ENCODE measurements around the gene R3HCC1L.

R3HCC1L gene

DNA sequence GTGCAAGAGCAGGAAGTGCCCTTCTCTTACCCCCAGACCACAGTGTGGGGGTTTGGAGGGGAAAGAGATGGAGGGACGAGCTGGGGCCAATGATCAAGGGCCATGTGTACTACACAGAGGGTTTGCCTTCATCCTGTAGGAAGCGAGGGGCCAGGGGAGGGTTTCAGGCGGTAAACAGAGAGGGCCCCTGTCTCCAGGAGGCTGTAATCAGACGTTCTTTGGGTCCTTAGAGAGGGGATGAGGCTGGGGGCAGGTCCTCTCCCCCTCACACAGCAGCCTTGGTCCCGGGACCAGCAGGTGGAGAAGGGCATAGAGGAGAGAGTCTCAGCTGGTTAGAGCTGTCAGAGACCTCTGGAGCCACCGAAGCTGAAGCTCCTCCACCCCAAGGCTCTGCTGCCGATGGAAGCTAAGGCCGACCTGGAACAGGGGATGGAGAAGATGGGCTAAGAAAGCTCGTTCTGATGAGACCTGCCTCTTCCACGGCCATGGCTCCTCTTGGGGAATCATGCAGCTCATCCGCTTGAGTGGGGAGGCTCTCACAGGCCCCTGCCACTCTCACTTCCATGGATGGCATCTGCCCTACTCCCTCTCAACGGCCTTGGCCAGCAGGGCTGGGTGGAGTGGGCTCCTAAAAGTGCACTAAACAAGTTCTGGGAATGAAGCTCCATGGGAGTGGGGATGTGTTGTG lies 130.1 kb downstream of the R3HCC1L start:
- peaks cover 18% of the 10 kb centered on the region for H3K4me1 Mint-ChIP-seq
- no peaks in the 10 kb centered on the region for H3K9me3 Mint-ChIP-seq
- no peaks in the 10 kb centered on the region for H3K36me3 Mint-ChIP-seq
- ATAC-seq = no peak
- H3K27ac Mint-ChIP-seq = no peak overlapping the region
- no peak for DNase-seq (ENCODE audit: low spot score in 2 of 2)
- H3K4me3 Mint-ChIP-seq = no peak overlapping the region

DNA sequence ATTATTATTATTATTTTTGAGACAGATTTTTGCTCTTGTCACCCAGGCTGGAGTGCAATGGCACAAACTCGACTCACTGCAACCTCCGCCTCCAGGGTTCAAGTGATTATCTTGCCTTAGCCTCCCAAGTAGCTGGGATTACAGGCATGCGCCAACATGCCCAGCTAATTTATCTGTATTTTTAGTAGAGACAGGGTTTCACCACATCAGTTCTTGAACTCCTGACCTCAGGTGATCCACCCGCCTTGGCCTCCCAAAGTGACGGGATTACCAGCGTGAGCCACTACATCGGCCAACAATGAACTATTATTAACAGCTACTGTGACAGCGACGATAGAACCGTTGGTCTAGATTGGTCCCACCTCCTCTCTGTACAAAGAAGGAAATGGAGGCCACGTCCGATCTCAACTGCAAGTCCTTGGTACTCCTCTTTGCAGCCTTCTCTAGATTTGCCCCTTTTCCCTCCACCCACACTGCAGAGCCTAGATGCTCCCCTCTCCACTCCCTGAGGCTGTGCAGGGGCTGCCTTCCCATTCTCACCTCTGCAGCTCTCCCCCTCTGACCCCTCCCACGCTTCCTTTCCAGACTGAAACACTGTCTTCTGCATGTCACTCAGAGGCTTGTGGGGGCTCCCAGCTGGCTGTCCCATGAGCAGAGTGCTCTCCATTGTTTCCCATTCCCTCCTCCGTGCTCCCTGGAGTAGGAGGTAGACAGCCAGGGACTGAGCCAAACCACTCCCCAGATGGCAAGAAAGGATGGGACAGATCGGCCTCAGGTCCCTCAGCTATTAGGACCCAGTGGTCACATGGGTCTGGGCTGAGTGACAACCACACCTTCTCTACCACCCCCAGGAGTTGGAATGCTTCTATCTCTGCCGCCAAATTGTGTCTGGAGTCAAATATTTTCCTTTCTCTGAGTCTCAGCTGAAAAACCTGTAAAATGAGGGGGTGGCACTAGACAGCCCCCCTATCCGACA lies 131.2 kb downstream of the R3HCC1L start:
- no peaks in the 10 kb centered on the region for H3K9me3 Mint-ChIP-seq
- ATAC-seq (no peak), DNase-seq (ENCODE audit: low spot score in 2 of 2) (no peak)
- H3K36me3 Mint-ChIP-seq = no peaks in the 10 kb centered on the region
- H3K27ac Mint-ChIP-seq = peak overlapping the region; percentile 17
- no peak overlapping the region for H3K4me3 Mint-ChIP-seq
- peaks cover 18% of the 10 kb centered on the region for H3K4me1 Mint-ChIP-seq

DNA sequence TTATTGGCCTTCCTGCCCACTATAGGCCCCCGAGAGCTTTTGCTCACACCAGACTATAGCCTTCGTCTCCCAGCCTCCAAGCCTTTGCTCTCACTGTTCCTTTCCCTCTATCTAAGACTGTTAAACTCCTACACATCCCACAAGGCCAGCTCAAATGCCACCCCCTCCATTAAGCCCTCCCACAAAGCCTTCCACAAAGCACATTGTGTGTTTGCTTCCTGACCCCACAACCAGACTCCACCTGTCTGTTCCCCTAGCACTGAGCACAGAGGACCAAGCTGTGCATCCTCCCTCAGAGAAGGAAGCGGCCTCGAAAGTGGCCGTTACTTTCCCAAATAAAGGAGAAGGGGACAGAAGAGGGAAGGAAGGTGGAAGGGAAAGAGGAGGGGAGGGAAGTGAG lies 132.2 kb downstream of the R3HCC1L start:
- Mint-ChIP-seq H3K4me1 (peaks cover 18% of the 10 kb centered on the region), H3K4me3 (peak overlapping the region; percentile 67), H3K9me3 (no peaks in the 10 kb centered on the region), H3K36me3 (no peaks in the 10 kb centered on the region), H3K27ac (no peak overlapping the region)
- DNase-seq (ENCODE audit: low spot score in 2 of 2) (no peak), ATAC-seq (no peak)

DNA sequence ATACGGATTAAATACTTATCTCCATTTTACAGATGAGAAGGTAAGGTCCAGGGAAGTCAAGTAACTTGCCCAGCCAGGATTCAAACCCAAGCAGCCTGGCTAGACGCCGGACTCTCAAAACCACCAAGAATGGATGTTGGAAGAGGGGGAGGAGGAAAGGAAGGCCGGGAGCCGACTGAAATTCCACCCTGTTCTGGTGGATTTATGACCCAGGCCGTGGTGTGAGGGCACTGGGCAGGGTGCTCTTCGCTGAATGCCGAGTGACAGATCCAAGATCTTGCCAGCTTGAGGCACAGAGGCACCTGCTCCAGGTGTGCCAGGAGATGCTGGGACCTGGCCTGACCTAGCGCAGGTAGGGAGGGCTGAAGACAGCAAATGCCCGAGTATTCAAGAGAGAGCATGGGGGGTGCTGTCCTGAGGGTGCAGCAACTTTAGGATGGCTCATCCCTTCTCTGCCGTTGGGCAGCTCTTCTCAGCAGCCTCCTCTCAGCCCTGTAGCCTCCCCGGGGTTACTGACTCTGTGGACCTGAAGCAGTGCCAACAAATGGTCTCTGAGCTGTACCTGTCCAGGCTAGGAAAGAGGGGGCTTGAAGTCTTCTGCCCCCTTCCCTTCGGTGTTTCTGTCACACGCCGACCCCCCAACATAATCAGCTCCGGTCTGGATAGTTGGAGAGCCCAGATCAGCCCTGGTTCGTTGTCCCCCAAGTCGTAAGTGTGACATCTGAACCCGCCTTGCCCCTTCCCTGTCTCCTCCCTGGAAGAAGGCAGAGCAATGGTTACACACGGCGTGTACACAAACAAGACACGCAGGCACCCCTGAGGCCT lies 132.8 kb downstream of the R3HCC1L start:
- Mint-ChIP-seq H3K4me3 (peak overlapping the region; percentile 67), H3K36me3 (no peaks in the 10 kb centered on the region), H3K27ac (no peak overlapping the region), H3K9me3 (no peaks in the 10 kb centered on the region), H3K4me1 (peaks cover 18% of the 10 kb centered on the region)
- ATAC-seq = no peak
- no peak for DNase-seq (ENCODE audit: low spot score in 2 of 2)

DNA sequence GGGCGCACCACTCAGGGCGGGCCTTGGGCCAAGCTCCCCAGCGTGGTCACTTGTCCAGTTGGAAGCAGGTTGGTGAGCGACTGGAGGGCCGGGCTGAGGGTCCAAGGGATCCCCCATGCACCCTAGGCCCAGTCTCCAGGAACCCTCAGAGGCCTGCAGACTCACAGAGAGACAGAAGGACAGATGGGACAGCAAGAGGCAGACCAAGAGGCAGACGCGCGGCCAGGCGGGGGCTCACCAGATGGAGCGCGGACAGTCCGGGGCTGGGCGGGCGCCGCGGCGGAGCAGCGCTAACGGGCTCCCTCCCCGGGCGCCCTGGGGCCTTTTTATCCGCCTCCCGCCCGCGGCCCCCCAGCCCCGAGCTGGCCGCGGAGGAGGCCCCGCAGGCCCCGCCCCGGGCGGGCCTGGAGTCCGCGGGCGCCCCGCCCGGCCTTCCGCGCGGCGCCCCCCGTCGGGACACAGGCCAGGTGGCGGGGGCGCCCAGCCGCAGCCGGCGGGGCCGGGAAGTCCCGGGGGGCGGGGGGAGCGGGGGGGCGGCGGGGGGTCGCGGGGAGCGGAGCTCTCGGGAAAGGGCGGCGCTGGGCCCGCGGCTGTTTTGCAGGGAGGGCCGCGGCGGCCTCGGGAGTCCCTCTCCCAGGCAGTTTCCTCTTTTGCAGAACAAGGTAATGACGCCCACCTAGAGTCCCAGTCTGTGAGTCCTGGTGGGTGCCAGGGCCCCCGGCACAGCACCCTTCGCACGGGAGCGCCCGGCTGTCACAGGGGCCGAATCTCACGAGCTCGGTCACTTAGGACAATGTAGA lies 133.6 kb downstream of the R3HCC1L start, which contains the start of gene LOXL4:
Gene LOXL4, minus strand, starts transcription at position 301 of the 800 bp plus-strand sequence. CDS start 5,175 bp downstream, outside the sequence.
- no peaks in the 10 kb centered on the region for H3K36me3 Mint-ChIP-seq
- no peaks in the 10 kb centered on the region for H3K9me3 Mint-ChIP-seq
- ATAC-seq (peak; percentile 43), DNase-seq (ENCODE audit: low spot score in 2 of 2) (no peak)
- peak within 1 kb of the TSS; percentile 67 for H3K4me3 Mint-ChIP-seq
- H3K4me1 Mint-ChIP-seq = peaks cover 18% of the 10 kb centered on the region
- H3K27ac Mint-ChIP-seq = no peak within 1 kb of the TSS

DNA sequence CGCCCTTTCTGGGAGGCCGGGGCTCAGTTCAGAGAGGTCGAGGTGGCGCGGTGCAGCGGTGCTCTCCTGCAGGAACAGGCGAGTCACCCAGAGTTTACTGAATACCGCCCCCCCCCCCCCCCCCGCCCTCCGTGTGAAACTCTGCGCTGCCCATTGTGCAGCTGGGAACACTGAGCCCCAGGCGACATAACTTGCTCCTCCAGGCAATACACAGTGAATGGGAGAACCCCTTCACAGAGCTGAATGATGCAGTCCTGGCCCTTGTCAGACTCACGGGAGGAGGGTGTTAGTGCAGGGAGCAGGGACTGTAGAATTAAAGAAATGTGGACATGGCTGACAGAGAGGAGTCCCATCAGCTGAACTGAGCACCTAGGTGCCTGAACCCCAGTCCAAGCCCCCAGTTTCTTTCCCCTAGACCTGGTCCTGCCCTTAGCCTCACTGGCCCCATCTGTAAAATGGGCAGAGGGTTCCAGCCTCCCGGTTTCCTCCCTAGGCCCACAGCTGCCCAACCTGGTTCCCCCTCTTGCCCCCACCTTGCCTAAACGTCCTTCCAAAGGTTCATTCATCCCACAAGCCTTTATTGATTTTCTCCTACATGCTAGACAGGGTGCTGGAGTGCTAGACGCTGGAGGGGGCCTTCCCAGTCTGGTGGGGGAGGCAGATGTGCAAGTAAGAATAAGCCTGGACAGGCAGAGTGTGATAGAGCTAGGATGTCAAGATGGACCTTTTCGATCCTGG lies 134.4 kb downstream of the R3HCC1L start:
- H3K27ac Mint-ChIP-seq = no peak overlapping the region
- DNase-seq (ENCODE audit: low spot score in 2 of 2) = no peak
- peak overlapping the region; percentile 67 for H3K4me3 Mint-ChIP-seq
- peak; percentile 33 for ATAC-seq
- H3K36me3 Mint-ChIP-seq = no peaks in the 10 kb centered on the region
- H3K9me3 Mint-ChIP-seq = no peaks in the 10 kb centered on the region
- H3K4me1 Mint-ChIP-seq = peaks cover 18% of the 10 kb centered on the region

DNA sequence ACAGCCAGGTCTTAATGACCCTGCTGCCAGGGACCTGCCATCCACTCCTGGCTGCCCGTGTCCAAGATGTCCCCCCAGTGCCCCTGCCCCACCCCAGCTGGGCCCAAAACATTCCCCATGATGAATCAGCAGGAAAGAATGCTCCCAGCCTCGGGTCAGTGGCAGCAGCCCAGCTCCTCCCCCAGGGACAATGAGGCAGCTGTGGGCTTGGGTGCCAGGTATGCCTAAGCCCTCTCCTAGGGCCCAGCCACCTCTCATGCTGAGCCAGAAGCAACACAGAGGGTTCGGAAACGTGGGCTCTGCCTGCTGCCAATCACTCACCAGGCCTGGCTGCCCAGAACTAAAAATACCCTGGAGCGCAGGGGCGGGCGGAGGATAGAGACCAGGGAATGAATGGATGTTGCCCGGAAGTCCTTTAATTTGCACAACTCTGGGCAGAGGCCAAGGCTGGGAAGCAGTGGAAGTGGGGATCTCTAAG lies 135.0 kb downstream of the R3HCC1L start:
- no peaks in the 10 kb centered on the region for H3K9me3 Mint-ChIP-seq
- H3K27ac Mint-ChIP-seq = no peak overlapping the region
- DNase-seq (ENCODE audit: low spot score in 2 of 2) (no peak), ATAC-seq (no peak)
- H3K36me3 Mint-ChIP-seq = no peaks in the 10 kb centered on the region
- H3K4me1 Mint-ChIP-seq = peaks cover 12% of the 10 kb centered on the region
- peak overlapping the region; percentile 67 for H3K4me3 Mint-ChIP-seq

DNA sequence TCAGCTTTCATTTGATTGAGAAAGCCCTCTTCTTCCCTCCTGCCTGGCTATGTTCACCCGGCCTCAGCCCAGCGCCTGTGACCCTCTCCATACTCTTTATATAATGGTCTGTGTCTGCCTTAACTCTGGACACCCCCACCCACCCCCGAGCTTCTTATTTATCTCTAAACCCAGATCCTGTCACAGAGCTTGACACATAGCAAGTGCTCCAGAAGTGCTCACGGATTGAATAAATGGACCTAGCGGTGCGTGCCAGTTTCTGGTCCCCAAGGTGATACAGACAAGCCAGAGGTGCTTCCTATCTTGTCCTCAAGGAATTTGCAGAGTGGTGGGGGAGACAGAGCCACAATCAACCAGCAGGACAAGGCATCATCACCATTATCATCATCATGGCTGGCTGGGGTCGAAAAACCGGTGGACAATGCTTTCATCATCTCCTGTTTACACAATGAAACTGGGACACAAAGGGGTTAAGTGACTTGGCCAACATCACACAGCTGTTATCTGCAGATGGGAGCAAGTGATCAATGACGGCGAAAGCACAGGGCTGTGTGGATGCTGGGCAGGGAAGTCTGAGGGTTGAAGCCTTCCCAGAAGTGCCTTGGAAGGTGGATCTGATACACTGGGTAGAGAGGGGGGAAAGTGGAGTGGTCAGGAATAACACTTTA lies 135.8 kb downstream of the R3HCC1L start:
- DNase-seq (ENCODE audit: low spot score in 2 of 2) (no peak), ATAC-seq (no peak)
- no peaks in the 10 kb centered on the region for H3K36me3 Mint-ChIP-seq
- no peak overlapping the region for H3K27ac Mint-ChIP-seq
- no peak overlapping the region for H3K4me3 Mint-ChIP-seq
- no peaks in the 10 kb centered on the region for H3K9me3 Mint-ChIP-seq
- peaks cover 12% of the 10 kb centered on the region for H3K4me1 Mint-ChIP-seq

DNA sequence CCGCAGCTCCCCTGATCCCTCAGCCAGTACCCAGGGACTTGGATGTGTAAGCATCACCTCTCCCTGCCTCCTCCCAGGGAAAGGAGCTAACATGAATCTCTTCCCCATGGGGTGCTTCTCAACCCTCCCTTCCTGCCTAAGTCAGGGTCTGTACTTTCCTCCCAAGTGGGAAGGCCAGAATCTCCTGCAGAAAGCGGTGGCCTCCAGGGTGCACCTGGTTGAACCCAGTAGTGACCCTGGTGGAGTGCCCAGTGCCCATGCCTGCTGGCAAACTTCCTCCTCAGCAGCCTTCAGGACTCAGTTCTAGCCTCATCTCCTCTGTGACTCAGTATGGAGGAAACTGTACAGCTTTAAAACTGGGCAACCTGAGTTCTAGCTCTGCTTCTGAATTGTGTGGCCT lies 136.3 kb downstream of the R3HCC1L start:
- Mint-ChIP-seq H3K36me3 (no peaks in the 10 kb centered on the region), H3K4me1 (peaks cover 14% of the 10 kb centered on the region), H3K27ac (no peak overlapping the region), H3K9me3 (peaks cover 1% of the 10 kb centered on the region), H3K4me3 (no peak overlapping the region)
- DNase-seq (ENCODE audit: low spot score in 2 of 2) = no peak
- ATAC-seq = no peak

DNA sequence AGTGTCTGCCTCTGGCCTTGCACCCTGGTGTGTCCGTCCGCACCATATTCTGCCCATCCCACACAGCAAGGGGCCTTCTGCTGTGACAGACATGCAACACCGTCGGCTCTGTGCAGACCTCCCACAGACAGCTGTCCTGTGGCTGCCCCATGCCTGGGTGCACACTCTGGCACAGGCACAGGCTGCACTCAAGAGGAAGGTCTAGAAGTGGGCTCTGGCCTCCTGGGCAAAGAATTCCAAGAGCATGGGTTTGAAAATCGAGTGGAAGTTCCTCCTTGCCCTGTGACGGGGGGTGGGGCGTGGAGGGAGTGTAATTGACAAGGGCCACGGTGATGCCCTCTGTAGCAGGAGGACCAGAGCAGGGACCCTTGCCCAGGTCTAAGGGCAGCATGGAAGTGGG lies 137.8 kb downstream of the R3HCC1L start:
- DNase-seq (ENCODE audit: low spot score in 2 of 2) = no peak
- H3K27ac Mint-ChIP-seq = no peak overlapping the region
- H3K9me3 Mint-ChIP-seq = peaks cover 3% of the 10 kb centered on the region
- no peak overlapping the region for H3K4me3 Mint-ChIP-seq
- peaks cover 14% of the 10 kb centered on the region for H3K4me1 Mint-ChIP-seq
- ATAC-seq = no peak
- H3K36me3 Mint-ChIP-seq = no peaks in the 10 kb centered on the region

DNA sequence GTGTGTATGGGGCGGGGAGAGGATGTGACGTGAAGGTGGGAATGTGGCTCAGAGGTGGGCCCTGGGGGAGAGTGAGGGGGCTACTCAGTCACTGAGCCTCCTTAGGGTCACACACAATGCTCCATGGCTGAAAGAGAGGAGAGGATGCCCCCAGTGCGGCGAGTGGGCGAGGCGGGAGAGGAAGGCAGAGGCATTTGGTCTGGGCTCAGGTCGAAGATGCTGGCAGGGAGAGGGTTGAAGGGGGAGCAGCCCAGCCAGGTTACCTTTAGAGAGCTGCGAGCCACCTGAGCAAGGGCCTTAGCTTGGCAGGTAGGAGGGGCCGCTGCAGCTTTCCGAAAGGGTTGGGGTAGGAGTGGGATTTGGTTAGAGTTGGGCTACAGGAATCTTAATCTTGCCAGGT lies 138.2 kb downstream of the R3HCC1L start:
- DNase-seq (ENCODE audit: low spot score in 2 of 2) (no peak), ATAC-seq (no peak)
- H3K4me1 Mint-ChIP-seq = peaks cover 13% of the 10 kb centered on the region
- H3K4me3 Mint-ChIP-seq = no peak overlapping the region
- H3K9me3 Mint-ChIP-seq = peaks cover 3% of the 10 kb centered on the region
- no peak overlapping the region for H3K27ac Mint-ChIP-seq
- no peaks in the 10 kb centered on the region for H3K36me3 Mint-ChIP-seq

DNA sequence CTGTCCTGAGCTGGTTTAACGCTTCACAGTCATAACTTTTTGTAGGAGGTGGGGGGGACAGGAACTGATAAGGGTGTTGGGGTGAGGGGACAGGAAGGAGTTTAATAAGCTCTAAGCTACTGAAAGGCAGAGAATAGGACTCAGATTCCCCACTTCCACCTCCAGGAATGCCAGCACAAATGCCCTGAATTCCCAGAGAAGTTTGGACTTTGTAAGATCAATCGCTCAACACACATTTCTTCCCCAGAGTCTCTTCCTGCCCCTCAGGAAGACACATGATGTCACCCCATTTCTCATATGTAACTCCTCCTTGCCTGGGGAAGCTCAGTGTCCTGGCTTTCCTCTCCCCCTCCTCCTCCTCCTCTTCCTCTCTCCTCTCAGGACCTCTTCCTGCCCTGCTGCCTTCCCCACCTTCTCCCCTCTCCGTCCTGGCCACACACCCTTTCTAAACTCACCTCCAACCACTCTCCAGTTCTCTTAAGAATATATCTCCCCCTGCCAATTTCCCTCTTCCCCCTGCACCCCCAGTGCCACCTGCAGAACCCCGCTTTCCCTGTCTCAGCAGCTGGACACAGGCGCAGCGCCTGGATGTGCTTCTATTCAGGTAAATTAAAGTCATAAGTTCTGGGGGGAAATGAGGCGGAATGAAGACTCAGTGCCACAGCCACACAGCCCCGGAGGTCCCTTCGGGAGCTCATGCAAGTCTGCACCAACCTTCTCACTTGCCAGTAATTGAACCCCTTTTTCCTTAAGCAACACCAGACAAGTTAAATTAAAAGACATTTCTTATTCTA lies 138.8 kb downstream of the R3HCC1L start:
- H3K27ac Mint-ChIP-seq = no peak overlapping the region
- no peaks in the 10 kb centered on the region for H3K36me3 Mint-ChIP-seq
- no peak for DNase-seq (ENCODE audit: low spot score in 2 of 2)
- peaks cover 3% of the 10 kb centered on the region for H3K9me3 Mint-ChIP-seq
- H3K4me1 Mint-ChIP-seq = peaks cover 10% of the 10 kb centered on the region
- no peak for ATAC-seq
- H3K4me3 Mint-ChIP-seq = no peak overlapping the region

DNA sequence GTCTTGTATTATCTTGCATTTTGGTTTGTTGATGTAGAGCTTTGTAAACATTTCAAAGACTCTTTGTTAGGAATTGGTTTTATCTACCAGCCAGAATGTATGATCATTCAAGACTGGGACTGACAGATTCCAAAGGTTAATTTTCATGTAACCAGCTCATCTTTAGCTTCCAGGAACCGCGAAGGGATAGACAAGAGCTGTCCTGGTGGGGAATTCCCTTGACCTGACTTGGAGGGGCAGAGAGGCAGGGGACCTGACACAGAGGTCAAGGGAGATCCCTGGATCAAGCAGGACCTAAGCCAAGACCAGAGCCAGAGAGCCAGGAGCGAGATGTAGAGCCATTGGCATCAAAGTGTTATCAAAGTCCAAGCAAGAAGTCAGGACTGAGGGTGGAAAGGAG lies 140.1 kb downstream of the R3HCC1L start:
- Mint-ChIP-seq H3K4me3 (no peak overlapping the region), H3K4me1 (peaks cover 10% of the 10 kb centered on the region), H3K27ac (no peak overlapping the region), H3K9me3 (peaks cover 3% of the 10 kb centered on the region), H3K36me3 (no peaks in the 10 kb centered on the region)
- ATAC-seq (no peak), DNase-seq (ENCODE audit: low spot score in 2 of 2) (no peak)

Data from stimulated activated effector memory CD8-positive, alpha-beta T cell treated with anti-CD3 and anti-CD28 coated beads, Interleukin-12 subunit alpha, Interleukin-12 subunit beta, amount 100 ng/mL, for 72 hours (primary cell).